GM21390 (cell line): Measurements from ENCODE around the gene IDUA.
A peak's percentile ranks its signal among the peaks of the same experiment; 100 is the strongest.

Source experiments
- ATAC-seq: cut with Tn5 transposase; IDR thresholded peaks from one replicate; pipeline ENCODE4 v1.9.1; 2021; ENCODE audit not compliant: unreplicated experiment

The IDUA gene

DNA sequence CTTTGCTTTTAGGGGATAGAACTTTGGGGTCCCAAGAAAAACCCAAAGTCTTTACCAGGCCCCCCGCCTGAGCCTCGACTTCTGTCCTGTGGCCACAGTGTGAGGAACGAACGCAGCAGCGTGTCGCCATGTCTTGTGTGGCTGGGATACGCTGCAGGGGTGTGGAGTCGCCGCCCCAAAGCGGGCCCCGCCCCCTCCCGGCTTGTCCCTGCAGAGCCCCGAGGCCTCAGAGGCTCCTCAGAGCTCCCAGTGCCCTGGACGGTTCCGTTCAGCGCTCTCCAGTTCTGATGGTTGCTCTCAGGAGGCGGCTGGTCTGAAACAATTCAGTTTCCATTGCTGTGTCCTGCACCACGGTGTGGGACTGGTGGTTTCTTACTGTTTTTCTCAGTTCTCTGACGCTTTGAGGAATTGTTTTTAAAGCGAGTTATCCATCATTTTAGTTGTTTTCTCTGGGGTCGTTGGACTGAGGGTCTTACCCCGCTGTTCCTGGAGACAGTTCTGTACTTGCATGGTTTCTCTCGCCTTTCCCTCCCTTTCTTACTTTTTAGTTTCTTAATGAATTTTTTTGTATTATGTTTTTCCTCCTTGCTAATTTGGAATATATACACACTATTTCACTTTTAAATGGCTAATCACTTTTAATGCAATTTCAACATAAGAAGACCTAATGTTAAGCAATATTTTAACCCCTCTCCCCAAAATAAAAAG is 1.6 kb upstream of the IDUA start:
- ATAC-seq, result no peak

DNA sequence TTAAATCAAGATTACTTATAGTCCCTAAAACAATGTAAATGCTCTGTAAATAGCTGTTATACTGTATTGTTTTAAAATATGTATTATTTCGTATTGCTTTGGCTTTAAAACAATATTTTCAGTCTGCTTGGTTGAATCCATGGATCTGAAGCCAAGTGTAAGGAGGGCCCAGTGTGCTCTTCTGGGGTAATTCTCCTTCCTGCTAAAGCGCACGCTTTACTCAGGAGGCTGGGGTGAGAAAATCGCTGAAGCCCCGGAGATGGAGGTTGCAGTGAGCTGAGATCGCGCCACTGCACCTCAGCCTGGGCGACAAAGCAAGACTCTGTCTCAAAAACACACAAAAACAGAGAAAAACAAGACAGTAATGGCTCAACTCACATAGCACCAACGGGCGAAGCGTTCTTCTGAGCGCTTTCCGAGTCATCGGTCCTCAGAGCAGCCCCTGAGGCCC is 391 bp upstream of the IDUA start:
- peak; percentile 32 for ATAC-seq

DNA sequence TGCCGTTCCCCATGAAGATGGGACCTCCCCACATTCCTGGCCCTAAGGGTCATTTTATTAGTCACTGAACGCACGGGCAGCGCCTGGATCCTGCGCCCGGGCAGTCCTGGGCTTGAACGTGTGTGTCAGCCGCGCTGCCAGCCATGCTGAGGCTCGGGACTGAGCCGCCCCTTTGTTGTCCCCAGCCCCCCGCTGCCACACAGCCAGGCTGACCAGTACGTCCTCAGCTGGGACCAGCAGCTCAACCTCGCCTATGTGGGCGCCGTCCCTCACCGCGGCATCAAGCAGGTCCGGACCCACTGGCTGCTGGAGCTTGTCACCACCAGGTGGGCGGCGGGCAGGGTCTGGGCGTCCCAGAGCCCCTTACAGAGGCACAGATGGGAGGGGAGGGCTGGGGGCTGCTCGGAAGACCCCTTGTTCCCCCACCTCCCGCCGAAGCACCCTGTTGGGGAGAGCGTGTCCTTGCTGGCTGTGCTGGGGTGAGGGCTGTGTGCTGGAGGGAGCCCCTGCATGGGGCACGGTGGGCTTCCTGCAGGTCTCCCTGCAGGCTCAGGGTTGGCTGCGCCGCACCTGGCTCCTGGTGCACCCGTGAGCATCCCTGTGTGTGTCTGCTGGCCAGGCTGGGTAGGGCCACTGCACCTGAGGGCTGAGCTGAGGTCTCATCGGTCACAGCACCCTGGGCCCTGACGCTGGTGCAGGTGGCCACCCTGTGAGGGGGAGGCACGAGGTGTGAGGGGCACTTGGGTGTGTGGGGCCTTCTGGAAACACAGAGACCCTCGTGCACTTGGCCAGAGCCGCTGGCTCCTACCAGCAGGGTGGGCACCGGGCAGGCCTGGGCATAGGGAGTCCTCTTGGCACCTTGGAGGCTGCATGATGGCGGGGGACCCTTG is 1.0 kb downstream of the IDUA start:
- no peak for ATAC-seq

DNA sequence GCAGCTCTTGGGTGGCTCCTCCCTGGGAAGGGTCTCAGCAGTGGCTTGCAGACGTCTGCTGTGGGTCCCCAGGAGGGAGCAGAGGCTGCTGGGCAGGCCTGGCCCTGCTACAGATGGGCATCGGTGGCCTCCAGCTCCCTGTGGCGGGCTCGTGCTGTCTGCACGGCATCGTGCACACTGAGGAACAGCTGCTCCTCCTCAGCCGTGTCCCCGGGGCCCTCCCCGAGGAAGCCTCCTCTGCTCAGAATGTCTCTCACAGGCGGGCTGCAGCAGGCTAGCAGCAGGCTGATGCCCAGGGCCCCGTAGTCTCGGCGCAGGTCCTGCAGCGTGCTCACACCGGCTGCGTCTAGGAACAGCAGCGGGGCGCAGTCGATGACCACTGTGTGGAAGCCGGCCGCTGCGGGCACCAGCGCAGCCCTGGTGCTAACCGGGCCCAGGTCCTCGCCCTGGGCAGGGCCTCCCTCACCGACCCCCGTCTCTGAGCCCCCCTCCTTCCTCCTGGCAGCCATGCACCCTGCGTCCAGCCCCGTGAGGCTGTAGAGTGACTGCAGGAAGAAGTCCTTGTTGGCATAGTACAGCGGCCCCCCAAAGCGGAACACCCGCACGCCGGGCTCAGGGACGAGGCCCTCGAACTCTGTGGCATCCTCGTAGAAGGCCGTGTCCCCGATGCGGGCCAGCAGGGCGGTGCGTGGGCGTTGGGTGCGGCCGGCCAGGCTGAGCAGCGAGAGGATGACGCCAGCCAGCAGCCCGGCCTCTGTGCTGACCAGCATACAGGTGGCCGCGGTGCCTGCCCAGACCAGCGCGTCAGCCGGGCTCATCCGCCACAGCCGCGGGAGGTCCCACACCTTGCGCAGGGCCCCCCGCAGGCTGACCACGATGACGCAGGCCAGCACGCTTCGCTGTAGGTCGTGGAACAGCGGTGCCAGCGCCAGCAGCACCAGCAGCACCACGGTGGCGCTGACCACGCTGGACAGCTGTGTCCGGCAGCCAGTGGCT is 2.2 kb downstream of the IDUA start:
- ATAC-seq, result no peak

DNA sequence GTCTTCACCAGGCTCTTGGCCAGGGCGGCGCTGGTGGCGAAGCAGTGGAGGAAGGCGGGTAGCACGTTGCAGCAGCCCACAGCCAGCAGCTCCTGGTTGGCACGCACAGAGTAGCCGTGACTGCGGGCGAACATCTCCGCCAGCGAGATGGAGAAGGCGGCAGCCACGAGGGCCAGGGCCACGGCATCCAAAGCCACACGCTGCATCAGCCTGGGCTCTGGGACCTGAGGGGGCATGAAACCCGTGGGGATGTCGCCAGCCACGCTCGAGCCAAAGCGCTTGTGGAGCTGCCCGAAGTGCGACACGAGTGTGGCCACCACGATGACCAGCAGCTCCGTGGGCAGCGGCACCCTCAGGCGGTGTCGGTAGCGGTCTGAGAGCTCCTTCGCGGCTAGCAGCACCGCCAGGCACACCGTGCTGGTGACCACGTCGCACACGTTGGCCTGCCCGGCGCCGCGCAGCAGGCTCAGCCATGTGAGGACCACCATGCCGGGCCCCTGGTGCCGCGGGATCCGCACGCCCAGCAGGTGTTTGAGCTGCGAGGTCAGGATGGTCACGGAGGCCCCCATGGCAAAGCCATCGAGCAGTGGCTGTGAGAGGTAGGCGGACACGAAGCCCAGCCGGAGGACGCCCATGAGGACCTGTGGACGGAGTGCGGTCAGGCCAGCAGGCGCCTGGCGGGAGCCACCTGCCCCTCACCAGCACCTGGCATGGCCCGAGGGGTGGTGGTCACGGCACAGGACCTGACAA is 3.1 kb downstream of the IDUA start:
- no peak for ATAC-seq

DNA sequence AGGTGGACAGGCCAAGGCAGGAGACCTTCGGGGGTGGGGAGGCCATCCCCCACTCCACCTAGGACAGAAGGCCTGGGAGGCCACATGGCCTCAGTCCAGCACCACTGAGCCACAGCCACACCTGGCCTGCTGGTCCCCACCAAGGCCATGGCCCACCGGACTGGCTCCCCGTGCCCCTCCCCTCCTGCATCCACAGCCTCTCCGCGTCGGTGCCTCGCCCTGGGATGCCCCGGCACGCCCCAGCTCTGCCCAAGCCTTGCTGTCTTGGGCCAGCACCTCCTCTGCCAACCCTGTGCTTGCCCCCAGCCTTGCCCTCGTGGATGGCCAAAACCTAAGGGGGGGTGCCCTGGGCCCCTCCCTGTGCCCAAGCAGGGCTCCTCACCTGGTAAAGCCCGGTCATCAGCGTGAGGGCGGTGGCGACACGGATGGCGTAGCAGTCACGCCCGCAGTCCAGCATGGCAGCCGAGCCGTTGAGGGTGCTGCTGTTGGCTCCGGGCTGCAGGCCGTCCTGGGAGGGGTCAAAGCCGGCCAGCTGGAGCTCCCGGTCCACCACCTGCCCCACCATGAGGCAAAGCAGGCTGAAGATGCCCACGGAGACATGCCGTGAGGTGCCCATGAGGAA is 4.0 kb downstream of the IDUA start:
- no peak for ATAC-seq

DNA sequence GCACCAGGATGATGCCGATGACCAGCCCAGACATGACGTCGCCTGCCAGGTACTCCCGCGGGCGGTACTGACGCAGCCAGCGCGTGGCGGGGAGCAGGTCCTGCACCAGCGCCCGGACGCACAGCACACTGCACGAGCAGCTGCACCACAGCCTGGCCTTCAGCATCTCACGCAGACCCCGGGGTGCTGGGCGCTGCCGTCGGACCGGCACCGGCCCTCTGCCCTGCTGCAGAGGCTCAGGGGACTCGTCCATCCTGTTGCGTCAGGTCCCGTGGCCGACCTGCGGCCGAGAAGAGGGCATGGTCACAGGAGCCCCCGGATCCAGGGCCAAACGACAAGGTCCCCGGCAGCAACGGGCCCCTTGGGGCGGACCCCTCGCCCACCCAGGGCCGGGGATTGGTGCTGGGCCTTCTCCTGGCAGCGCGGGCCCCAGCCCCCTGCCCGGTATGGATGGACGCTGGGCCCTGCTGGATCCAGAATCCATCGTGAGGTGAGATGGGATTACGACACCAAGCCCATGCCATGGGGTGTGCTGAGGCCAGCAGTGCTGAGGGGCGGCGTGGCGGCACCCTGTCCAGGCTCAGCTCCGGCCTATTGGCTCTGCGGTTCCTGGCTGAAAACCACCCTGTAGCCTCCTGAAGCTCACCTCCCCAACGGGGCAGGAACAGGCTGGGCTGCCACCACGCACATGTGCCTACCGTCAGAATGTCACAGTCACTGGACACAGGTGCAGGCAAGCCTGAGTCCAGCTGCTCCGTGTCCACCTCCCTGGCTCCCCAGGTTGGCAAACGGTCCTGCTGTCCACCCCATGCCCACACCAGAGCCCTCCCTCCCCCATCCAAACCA is 4.8 kb downstream of the IDUA start:
- no peak for ATAC-seq

DNA sequence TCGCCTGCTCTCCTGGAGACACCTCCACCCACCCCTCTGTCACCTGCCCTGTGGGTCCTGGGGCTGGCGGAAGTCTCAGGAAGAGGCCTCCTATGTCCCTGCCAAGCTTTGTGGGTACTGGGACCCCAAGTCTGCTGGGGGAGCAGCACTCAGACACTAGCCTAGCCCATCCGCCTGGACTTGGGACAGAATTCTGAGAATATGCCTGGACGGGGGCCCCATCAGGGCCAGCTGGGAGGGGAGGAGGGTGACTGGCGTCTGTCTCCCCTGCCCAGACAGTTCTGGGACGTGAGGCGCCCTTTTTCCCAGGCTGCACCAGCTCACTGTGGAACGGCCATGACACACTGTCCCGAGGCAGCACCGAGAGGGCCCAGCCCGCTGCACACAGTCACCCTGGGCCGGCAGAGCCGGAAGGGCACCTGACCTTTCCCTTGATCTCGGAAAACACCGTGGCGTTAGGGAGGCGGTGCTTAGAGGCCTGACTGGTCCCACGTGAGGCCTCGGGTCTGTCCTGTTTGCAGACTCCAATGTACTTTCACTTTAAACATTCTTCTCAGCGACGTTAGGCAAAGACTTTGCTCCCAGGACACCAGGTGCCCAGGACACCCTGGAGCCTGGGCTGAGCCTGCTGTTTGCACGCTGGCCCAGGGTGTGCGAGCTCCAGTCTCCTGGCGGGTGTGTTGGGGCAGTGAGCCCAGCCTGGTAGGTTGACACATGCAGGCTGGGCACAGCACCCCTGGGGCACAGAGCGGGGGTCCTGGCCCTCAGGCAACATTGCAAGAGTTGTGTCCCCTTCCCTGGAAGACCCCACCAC is 5.7 kb downstream of the IDUA start:
- ATAC-seq, result no peak

DNA sequence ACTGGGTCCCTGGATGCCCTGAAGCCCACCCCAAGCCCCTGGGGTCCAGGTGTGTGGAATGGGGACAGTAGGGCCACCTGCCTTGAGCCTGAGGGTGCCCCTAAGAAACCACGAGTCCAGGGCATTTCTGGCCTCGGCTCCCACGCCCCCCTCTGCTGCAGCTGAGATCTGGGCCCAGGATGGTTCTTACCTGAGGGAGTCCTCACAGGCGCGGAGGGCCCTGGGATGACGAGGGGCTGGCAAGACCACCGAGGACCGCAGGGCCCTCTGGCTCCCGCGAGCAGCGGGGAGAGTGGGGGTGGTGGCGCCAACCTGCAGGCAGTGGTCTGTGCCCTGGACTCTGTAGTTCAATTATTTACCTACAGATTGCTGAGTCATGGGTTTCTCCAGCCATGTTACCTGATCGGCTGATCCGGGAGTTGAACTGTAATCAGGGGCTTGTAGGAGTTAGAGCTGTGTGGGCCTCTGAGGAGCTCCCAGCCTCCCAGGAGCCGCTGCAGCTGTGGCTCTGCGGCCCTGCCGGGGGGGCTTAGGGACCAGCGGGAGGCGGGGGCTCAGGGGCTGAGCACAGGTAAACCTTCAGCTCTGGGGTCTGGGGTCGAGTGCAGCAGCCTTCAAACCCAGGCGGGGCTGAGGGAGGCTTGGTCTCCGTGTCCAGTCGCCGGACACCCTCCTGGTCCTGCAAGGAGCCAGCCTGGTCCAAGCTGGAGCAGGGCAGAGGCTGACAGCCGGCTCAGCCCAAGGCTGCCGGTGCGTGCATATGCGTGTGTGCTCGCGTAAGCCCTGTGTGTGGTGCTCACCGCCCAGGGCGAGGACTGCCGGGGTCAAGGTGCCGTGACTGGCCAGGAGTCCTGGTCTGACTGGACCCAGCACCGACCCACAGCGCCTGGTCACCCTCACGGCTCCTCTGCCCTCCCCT is 6.5 kb downstream of the IDUA start, which contains the start of gene SLC26A1:
Gene SLC26A1, minus strand, starts transcription at position 294 of the 919 bp plus-strand sequence. CDS start 1,701 bp downstream, outside the sequence.
- no peak for ATAC-seq

DNA sequence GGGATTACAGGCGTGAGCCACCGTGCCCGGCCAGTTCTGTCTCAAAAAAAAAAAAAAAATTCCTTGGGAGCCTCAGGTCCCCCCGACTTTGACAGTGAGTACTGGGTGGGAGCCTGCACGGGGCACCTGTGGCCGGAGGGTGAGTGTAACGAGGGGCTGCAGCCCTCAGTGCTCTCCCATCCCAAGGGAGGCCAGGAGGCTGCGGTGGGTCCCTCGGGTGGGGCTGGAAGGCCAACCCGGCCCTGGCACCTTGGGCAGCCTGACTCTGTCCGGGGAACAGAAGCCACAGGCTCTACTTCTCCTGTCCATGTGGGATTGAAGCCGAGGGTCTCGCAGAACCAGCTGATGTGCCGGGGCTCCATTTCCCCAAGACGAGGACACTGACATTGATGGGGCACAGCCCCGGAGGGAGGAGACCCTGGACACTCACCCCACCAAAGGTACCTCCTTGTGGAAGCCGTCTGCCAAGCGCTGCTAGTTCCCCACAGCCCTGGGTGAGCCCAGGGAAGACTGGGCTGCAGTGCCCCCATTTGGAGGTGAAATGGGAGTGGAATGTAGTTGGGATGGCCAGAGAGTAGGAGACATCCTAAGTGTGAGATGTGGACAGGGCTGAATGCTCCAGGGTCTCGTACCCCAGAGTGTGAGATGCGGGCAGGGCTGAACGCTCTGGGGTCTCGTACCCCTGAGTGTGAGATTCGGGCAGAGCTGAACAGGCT is 8.6 kb downstream of the IDUA start:
- no peak for ATAC-seq

DNA sequence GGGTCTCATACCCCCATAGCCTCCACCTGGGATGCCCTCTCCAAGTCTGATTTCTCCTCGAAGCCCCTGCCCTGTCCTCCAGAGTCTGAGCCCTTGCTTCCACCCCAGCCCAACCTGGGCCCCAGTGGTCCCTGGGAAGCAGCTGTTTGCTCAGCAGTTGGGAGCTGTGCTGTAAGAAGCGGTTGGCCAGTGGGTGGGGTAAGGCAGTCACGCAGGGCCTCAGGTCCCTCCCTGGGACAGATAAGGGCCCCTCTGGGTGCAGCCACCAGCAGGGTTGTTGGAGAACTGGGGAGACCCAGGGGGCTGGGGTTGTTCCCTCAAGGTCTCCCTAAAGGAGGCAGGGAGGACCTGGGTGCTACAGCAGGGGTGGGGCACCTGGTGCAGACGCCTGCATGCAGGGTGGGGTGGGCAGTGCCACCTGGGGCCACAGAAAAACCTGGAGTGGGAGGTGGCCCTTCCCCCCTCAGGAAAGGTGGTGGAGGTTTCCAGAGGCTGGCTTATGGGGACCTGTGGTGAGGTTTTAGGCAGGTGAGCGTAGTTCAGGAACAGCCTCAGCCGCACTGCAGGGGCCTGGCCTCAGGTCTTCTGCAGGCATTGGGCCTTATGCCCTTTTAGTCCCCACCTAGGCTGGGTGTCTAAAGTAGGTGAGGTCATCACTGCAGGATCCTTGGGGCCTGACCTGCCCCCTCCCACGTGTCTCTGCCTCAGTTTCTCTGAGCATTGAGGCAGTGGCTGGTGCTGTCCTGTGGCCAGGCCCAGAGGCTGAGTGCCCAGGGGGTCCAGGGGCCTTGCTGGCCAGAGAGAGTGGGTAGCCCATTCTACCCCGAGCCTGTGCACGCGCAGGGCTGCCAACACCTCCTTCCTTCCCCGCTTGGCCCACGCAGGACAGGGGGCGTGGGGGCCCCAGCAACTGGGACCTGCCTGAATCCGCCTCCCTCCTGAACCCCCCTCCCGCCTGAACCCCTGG is 9.5 kb downstream of the IDUA start:
- no peak for ATAC-seq

DNA sequence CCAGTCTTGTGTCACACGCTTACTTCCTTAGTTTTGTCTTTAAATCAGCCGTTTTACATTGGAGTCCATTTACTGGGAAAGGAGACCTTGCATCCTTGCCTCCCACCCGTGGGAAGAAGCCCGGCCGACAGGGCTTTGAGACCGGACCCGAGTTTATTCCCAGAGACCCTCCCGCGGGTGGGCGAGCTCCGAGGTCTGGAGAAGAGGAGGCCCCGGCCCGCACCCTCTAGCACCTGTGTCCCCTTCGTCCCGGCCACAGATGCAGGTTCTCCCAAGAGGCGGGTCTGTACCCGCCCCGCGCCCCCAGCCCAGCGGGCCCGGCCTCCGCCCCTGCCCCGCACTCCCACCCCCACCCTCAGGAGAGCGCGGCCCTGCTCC is 10.1 kb downstream of the IDUA start:
- ATAC-seq, result no peak

DNA sequence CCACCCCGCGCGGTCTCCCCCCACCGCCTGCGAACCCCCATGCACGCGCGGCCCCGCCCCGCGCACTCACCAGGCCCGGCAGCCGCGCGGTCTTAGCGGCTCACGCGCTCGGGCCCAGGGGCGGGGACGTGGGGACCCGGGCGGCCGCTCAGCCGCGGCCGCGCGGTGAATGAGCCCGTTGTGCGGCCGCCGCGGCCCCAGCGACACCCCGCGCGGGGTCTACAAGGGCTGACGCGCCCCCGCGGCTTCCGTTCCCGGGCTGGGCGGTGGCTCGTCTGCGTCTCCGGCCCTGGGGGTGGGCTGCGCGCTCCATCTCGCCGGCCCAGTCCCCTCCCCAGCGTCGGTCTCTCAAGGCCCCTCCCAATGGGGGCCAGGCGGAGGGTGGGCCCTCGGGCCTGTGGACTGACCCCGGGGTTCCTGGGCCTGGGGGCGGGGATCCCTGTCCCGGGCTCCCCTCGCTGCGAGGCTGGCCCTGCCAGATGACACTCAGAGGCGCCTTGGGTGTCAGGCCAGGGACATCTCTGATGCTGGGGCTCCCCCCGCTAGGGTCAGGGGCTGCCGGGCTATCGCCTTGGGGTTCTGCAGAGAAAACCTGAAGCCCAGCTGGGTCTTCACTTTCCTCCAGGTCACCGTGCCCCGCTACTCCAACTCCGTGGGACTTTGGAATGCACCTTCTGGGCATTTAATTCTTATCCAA is 10.7 kb downstream of the IDUA start:
- ATAC-seq, result no peak

DNA sequence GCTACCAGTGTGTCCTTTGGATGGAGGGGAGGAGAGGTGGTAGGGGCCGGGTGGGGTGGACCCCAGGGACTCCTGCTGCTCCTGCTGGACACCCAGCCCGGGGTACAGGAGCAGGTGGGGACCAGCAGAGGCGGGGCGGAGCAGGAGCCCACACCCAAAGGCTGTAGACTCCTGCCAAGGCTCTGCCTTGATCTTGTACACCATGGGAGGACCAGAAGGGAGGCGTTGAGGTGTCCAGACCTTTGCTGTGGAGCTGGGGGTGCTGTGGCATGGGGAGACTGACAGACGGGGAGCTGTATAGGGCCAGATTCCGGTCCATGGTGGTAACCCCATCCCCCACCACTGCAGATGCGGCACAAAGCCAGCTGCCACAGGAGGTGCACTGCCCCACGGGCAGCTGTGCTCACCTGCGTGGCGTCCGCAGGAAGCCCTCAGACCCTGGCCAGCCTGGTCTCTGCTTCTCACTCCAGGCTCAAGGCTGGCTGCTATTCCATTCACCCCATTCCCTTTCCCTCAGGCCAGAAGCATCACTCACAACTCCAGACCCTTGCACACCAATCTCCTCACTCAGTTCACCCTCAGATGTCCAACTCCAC is 11.3 kb downstream of the IDUA start:
- no peak for ATAC-seq
